ENCODE measurements around the gene SOX1.

Gene SOX1

GRCh38 chr13:112073245-112074138 lies 6.5 kb downstream of the SOX1 start:
- DNase-seq = no peak

GRCh38 chr13:112074139-112074865 lies 7.4 kb downstream of the SOX1 start:
- no peak for DNase-seq

GRCh38 chr13:112077729-112078128 lies 10.8 kb downstream of the SOX1 start:
- no peak for DNase-seq

- no peak for DNase-seq
Observed at GRCh38 chr13:112078216-112078615, 11.3 kb downstream of the SOX1 start.

- no peak for DNase-seq
Observed at GRCh38 chr13:112078879-112079531, 12.1 kb downstream of the SOX1 start.

- no peak for DNase-seq
Observed at GRCh38 chr13:112079696-112080095, 12.7 kb downstream of the SOX1 start.

- DNase-seq = no peak
Observed at GRCh38 chr13:112083971-112084370, 17.0 kb downstream of the SOX1 start.

GRCh38 chr13:112092453-112092852 lies 25.5 kb downstream of the SOX1 start:
- DNase-seq = no peak

- no peak for DNase-seq
Observed at GRCh38 chr13:112095354-112095753, 28.4 kb downstream of the SOX1 start.

GRCh38 chr13:112096959-112097358 lies 30.0 kb downstream of the SOX1 start:
- DNase-seq = no peak

- DNase-seq = no peak
Observed at GRCh38 chr13:112097770-112098169, 30.8 kb downstream of the SOX1 start.

- DNase-seq = no peak
Observed at GRCh38 chr13:112098699-112099098, 31.8 kb downstream of the SOX1 start.

- no peak for DNase-seq
Observed at GRCh38 chr13:112101360-112101930, 34.5 kb downstream of the SOX1 start.

GRCh38 chr13:112102243-112102642 lies 35.3 kb downstream of the SOX1 start:
- no peak for DNase-seq

GRCh38 chr13:112103260-112103838 lies 36.4 kb downstream of the SOX1 start:
- DNase-seq = no peak

- DNase-seq = no peak
Observed at GRCh38 chr13:112103961-112104880, 37.3 kb downstream of the SOX1 start.

- DNase-seq = no peak
Observed at GRCh38 chr13:112104881-112105234, 37.9 kb downstream of the SOX1 start.

GRCh38 chr13:112105244-112105681 lies 38.3 kb downstream of the SOX1 start:
- no peak for DNase-seq

GRCh38 chr13:112105892-112106291 lies 38.9 kb downstream of the SOX1 start:
- no peak for DNase-seq

GRCh38 chr13:112106478-112107141 lies 39.7 kb downstream of the SOX1 start:
- no peak for DNase-seq

GRCh38 chr13:112107289-112107688 lies 40.3 kb downstream of the SOX1 start:
- DNase-seq = no peak

Data from CD4-positive, alpha-beta T cell treated with Interleukin-1 beta for 1 hour (primary cell).